Fibroblast of skin of left biceps (primary cell): Measurements from ENCODE around the gene SPIC.
"Not testable (repeated sequence)": the region's sequence is repeated elsewhere in the genome, so short reads cannot be mapped to it uniquely, and the experiment has no call there.

Source experiments
- DNase-seq, 2 experiments: peaks; one replicate each; pipeline ENCODE4 v3.0.0-alpha.2; 2013; ENCODE audit warnings: low read depth in 2 of 2

The SPIC gene

GRCh38 chr12:101474711-101475386 is at the start of gene SPIC:
TSS of gene SPIC (plus strand) at chr12:101475336. CDS start at chr12:101476905, 1,569 bp downstream.
- DNase-seq: no peak

- DNase-seq: no peak
These were observed 44.7 kb upstream of the SPIC start for GRCh38 chr12:101430456-101430855.

- DNase-seq: no peak
These were observed 39.0 kb upstream of the SPIC start for GRCh38 chr12:101436136-101436535.

GRCh38 chr12:101439236-101439635 is 35.9 kb upstream of the SPIC start:
- DNase-seq: no peak

- no peak for DNase-seq
These were observed 33.5 kb upstream of the SPIC start for GRCh38 chr12:101441461-101442224.

GRCh38 chr12:101455685-101456084 is 19.5 kb upstream of the SPIC start:
- DNase-seq: no peak

GRCh38 chr12:101459642-101460346 is 15.3 kb upstream of the SPIC start:
- DNase-seq: no peak

- no peak for DNase-seq
These were observed 6.2 kb upstream of the SPIC start for GRCh38 chr12:101468948-101469347.

- no peak for DNase-seq
These were observed 4.2 kb upstream of the SPIC start for GRCh38 chr12:101470939-101471338.

- DNase-seq: not testable (repeated sequence)
These were observed 3.3 kb upstream of the SPIC start for GRCh38 chr12:101471878-101472277.

GRCh38 chr12:101474248-101474647 is 888 bp upstream of the SPIC start:
- no peak for DNase-seq

GRCh38 chr12:101475751-101476305 is 692 bp downstream of the SPIC start:
- DNase-seq: no peak

GRCh38 chr12:101480849-101481248 is 5.7 kb downstream of the SPIC start:
- no peak for DNase-seq

- DNase-seq: no peak
These were observed 9.9 kb downstream of the SPIC start for GRCh38 chr12:101485021-101485420.

GRCh38 chr12:101488469-101488868 is 13.3 kb downstream of the SPIC start:
- DNase-seq: no peak

GRCh38 chr12:101490286-101490920 is 15.3 kb downstream of the SPIC start:
- DNase-seq: no peak

- no peak for DNase-seq
These were observed 16.2 kb downstream of the SPIC start for GRCh38 chr12:101491329-101491728.

GRCh38 chr12:101493556-101493955 is 18.4 kb downstream of the SPIC start:
- no peak for DNase-seq

GRCh38 chr12:101498252-101498651 is 23.1 kb downstream of the SPIC start:
- no peak for DNase-seq

GRCh38 chr12:101501410-101501995 is 26.4 kb downstream of the SPIC start:
- no peak for DNase-seq

- no peak for DNase-seq
These were observed 46.0 kb downstream of the SPIC start for GRCh38 chr12:101521136-101521535.
